RPMI7951 (cell line): ENCODE results near the gene PIGN. TPM values are rescaled to one million over a fixed set of nuclear protein-coding genes. Genes with fewer than 3 reads are reported as not detected.
A peak's percentile ranks its signal among the peaks of the same experiment; 100 is the strongest.

Source experiments
- DNase-seq: peaks from one replicate; pipeline ENCODE4 v3.0.0-alpha.2; 2012; ENCODE audit warnings: low read depth
- total RNA-seq: library from RNA; depleted of rRNA; stranded (reverse); fragments of >200 nt; shearing (Covaris generic); gene quantifications from 2 replicates; pipeline ENCODE4 v1.2.3, GENCODE V29; 2014; rRNA removed

PIGN gene
- total RNA-seq, result 18.5 and 19.9 TPM in 2 replicates

DNA sequence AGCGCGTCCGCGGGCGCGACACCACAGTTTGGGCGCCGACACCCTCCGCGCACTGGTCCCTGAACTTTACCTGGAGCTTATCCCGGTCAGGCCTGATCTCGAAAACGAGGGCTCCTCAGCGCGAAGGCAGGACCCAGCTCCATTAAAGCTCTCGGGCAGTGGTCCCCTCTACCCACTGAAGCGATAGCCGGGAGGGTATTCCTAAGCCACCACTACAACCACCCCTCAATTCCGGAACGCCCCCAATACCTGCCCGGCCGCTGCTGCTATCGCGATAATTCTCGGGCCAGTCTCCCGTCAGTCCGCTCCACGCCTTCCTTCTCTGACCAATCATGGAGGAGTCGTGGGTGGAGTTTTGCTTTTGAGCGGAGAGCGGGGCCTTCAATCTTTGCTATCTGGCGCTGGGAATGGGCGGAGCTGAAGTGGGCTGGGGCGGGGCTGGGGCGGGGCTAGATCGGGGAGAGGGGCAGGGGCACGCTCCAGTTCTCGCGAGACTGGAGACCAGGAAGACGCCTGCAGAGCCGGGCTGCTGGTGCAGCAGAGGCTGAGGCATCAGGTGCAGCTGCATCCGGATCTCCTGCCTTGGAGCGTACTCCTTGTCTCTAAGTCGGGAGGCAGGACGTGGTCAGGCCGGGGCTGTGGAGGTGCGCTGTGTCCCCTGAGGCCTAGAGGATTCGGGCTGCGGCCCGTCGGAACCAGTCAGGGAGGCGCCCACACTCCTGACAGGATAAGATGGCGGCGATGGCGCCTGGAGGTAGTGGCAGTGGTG, at the start of gene PIGN, which contains the start of gene RELCH:
TSS of gene PIGN (minus strand) at position 283 of the 769 bp plus-strand sequence. CDS start 25,703 bp downstream, outside the sequence.
TSS of gene RELCH (plus strand) at position 482 of the 769 bp plus-strand sequence. CDS start at position 733, 251 bp downstream.
- DNase-seq, result peak; percentile 96

DNA sequence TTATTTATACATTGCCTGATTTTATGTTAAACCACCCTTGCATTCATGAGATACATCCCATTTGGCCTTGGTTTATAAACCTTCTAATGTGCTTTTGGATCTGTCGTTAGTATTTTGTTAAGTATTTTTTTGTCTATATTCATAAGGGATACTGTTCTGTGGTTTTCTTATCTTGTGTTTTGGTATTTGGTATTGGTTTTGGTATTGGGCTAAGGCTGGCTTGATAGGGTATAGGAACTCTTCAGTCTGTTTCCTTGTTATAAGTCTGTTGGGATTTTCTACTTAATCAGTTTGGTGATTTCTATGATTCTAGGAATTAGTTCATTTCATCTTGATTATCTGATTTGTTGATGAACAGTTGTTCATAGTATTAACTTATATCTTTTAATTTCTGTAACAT, 49.4 kb upstream of the PIGN start:
- no peak for DNase-seq

DNA sequence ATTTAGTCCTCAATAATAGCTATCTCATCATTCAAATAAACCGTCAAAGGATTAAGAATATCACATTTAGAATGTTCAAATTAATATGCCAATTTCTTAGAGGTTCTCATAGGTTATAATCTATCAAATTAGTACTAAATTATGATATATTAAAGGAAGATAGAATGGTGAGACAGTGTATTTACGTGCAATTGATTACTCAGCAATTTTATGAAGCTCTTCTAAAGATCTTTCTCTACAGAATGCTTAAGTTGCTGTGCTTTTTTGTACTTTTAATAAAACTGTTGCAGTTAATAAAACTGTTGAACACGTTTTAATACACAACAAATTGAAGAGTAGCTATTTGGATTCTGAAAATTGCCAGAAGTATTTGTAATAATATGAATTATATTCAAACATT, 39.2 kb upstream of the PIGN start:
- no peak for DNase-seq

DNA sequence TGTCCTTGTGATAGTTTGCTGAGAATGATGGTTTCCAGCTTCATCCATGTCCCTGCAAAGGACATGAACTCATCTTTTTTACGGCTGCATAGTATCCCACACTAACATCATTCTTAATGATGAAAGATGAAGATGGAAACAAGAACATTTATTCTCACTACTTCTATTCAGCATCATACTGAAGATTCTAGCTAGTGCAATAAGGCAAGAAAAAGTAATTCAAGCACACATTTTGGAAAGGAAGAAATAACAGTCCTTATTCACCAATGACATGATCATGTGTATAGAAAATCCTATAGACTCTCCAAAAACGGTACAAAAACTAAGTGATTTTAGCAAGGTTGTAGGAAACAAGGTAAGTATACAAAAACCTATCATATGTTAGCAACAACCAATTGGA, 37.4 kb upstream of the PIGN start:
- no peak for DNase-seq

DNA sequence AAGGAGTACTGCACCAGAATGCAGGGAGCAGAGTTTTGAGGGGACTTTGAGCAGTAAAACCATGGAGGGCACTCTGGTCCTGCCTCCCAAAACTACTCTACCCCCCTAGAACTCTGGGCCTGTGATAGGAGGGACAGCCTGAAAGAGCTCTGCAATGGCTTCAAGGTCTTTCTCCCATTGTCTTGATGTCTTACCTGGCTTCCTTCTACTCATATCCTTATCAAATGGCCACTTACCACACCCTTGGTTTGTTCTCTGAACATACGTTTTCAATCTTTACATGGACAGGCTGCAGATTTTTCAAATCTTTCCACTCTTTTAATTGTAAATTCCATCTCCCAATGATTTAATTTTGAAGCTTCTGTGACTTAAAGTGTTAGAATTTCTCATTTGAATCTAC, 27.9 kb upstream of the PIGN start:
- DNase-seq, result no peak

- no peak for DNase-seq
Observed at GRCh38 chr18:62211325-62211828, 24.5 kb upstream of the PIGN start.

GRCh38 chr18:62210138-62210537, 23.3 kb upstream of the PIGN start:
- DNase-seq, result no peak

DNA sequence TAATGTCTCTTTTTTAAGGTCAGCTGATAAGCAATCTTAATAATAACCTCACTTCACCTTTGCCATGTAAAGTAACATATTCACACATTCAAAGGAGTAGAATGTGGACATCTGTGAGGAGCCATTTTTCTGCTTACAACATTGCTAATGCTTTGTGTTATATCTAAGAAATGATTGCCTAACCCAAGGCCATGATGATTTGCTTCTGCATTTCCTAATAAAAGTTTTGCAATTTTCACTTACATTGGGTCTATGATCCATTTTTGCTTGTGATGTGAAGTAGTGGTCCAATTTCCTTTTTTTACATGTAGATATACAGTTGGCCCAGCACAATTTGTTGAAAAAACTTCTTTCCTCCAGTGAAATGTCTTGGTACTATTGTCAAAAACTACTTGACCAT, 22.2 kb upstream of the PIGN start:
- DNase-seq, result no peak

GRCh38 chr18:62206593-62206992, 19.7 kb upstream of the PIGN start:
- DNase-seq, result no peak

GRCh38 chr18:62205824-62206223, 19.0 kb upstream of the PIGN start:
- DNase-seq, result no peak

DNA sequence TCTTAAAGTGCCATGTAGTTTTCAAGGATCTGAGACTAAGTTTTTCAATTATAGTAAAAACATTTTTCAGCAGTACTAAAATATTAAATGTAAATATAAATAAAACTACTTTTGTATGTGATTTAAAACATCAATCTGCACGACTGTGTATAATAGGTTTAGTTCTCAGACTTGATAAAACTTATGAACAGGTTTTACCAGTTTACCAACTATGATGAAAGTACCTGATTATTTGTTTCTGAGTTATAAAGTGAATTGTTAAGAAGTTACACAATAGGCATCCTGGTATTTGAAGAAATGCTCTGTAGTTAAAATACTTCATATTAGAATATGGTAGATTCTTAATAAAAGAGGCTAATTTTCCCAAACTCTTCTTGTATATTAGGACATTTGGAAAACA, 15.0 kb upstream of the PIGN start:
- no peak for DNase-seq

DNA sequence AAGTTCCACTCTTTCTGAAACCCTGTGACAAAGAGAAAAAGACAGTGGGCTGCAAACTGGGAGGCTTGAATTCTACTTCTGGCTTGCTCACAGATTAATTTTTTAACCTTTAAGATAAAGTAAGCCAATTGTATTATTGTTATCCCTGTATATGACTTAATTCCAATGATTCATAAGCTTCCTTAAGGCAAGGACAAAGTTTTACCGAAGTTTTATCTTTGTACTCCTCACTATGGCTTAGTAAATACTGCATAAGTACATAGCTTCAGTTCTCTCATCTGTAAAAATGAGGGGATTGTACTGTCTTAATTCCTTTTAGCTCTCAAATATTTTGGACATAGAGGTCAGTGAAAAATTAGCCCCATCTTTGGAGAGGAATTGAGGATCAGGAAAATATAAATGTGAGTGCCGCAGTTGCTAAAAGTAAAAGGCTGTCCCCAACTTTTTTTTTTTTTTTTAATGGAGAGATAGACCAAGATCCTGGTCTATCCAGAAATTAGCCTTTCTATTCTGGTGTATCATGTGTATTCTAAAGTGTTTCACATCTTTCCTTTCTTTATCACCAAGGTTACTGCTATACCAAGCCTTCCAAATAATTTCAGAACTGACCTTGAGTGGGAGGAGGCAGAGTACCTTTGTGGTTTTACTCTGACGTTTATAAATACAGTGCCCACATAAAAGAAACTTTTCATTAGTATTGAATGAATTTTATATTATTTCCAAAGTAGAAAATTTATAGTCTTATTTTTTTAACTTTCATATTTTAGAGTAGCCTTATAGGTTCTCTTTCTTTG, 13.5 kb upstream of the PIGN start:
- DNase-seq, result no peak

GRCh38 chr18:62199629-62200028, 12.8 kb upstream of the PIGN start:
- DNase-seq, result no peak

DNA sequence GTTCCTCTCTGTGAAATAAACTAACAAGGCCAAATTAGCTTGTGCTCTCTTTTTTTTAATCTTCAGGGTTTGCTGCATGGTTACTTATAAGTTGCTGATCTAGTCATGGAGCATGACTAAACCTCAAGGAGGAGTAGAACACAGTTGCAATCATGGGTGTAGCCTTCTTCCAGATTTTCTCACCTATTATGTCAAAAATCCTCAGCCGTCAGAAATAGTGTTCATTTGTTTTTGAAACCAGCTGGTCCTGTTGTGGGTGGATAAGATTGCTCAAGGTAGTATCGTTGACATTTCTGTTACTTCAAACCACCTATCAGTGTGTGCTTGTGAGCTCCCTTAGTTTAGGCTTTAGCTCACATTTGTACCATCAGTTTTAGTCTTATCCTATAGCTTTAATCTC, 11.4 kb upstream of the PIGN start:
- no peak for DNase-seq

DNA sequence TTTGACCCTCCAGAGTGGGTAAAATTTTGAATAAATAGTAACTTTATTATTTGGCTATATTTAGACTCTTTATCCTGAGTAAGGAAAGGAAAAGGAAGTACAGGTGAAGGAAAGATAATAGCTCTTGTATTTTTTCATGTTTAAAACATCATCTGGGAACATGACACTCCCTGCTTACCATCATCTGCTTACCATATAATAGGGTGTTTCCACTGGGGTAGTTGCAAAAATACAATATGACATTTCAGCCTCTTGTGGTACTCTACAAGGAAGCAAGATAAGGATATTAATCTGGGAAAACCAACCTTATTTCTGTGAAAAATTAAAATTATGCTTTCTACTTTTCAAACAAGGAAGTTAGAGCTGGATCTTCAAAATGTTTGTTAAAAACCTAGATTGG, 10.1 kb upstream of the PIGN start:
- no peak for DNase-seq

- DNase-seq, result no peak
Observed at GRCh38 chr18:62196079-62196478, 9.2 kb upstream of the PIGN start.

DNA sequence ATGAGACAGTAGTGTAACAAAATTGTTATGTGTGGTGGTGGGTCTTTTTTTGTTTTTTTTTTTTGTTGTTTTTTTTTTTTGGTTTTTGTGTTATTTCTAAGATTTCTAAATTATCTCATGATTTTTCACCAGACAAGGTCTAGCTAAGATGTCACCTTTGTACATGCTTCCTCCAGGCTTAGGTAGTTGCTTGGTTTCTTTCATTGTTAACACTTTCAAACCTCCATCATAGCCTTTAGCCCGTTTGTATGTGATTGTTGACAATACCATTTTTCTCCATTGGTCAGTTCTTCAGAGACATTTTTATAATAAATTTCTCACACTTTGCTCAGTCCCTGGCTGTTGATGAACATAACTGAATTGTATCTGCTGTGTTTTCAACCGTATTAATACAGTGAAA, 2.4 kb upstream of the PIGN start:
- DNase-seq, result no peak

DNA sequence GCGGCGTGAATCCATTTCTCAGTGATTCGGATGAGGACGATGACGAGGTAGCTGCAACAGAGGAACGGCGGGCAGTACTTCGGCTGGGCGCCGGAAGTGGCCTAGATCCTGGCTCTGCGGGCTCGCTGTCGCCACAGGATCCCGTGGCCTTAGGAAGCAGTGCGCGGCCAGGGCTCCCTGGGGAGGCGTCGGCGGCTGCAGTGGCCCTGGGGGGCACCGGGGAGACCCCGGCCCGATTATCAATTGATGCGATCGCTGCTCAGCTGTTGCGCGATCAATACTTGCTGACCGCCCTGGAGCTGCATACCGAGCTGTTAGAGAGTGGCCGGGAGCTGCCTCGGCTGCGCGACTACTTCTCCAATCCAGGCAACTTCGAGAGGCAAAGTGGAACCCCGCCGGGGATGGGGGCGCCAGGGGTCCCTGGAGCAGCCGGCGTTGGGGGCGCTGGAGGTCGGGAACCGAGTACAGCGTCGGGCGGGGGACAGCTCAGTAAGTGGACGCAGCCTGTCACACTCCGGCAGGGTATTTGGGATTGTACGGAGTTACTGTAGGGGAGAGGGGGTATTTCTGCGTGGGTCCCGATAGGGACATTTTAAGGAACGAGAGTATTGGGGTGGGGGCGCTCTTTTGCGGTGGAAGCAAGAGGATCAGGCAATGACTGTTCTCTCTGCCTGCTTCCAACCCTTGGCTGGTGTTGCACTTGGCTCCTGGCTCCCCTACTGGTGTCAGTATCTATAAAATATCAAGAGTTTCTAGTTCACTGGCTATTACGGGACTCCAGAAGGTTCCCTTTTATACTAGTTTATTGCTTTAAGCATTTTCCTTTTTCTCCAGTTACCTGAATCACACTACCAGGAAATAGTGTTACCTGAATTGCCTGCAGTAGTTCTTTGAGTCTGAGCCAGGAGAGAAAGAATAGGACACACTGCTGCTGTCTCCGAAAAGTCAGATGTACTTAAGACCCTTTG, 971 bp upstream of the PIGN start:
- DNase-seq, result peak; percentile 8

GRCh38 chr18:62186499-62186773, 420 bp downstream of the PIGN start:
- DNase-seq, result no peak

- DNase-seq, result peak; percentile 57
Observed at GRCh38 chr18:62183578-62184195, 3.2 kb downstream of the PIGN start.

GRCh38 chr18:62182220-62182619, 4.6 kb downstream of the PIGN start:
- DNase-seq, result no peak
